Activated gamma-delta T cell treated with anti-CD3 and anti-CD28 coated beads, Interleukin-2, amount 50 U/mL, for 16 hours (primary cell): ENCODE measurements around the gene FZD1.
"Not testable (repeated sequence)": the region's sequence is repeated elsewhere in the genome, so short reads cannot be mapped to it uniquely, and the experiment has no call there.

ENCODE experiments used
- DNase-seq: peaks from one replicate; pipeline ENCODE4 v3.0.0-alpha.2; 2020; ENCODE audit warnings: low read depth

FZD1 gene

GRCh38 chr7:91297939-91298338, 33.7 kb downstream of the FZD1 start:
- DNase-seq, result no peak

GRCh38 chr7:91299952-91300775, 35.9 kb downstream of the FZD1 start:
- no peak for DNase-seq

- no peak for DNase-seq
Measured at GRCh38 chr7:91302794-91303193, 38.6 kb downstream of the FZD1 start.

GRCh38 chr7:91306266-91306665, 42.0 kb downstream of the FZD1 start:
- DNase-seq, result no peak

GRCh38 chr7:91307467-91307866, 43.2 kb downstream of the FZD1 start:
- no peak for DNase-seq

GRCh38 chr7:91308191-91308590, 44.0 kb downstream of the FZD1 start:
- not testable (repeated sequence) for DNase-seq

GRCh38 chr7:91310830-91311460, 46.7 kb downstream of the FZD1 start:
- DNase-seq, result no peak

GRCh38 chr7:91311839-91312238, 47.6 kb downstream of the FZD1 start:
- no peak for DNase-seq

- DNase-seq, result no peak
Measured at GRCh38 chr7:91313113-91313512, 48.9 kb downstream of the FZD1 start.

GRCh38 chr7:91314591-91315323, 50.5 kb downstream of the FZD1 start:
- no peak for DNase-seq

- DNase-seq, result no peak
Measured at GRCh38 chr7:91316426-91316825, 52.2 kb downstream of the FZD1 start.

- DNase-seq, result no peak
Measured at GRCh38 chr7:91319351-91319750, 55.1 kb downstream of the FZD1 start.

- no peak for DNase-seq
Measured at GRCh38 chr7:91320366-91321078, 56.3 kb downstream of the FZD1 start.
